ENCODE results near the gene RAB3D. TPM values are rescaled to one million over a fixed set of nuclear protein-coding genes. Genes with fewer than 3 reads are reported as not detected.

RAB3D gene
- total and polyA plus RNA-seq, 12 donors = 2.6 to 23.9 (median 10.7) TPM

DNA sequence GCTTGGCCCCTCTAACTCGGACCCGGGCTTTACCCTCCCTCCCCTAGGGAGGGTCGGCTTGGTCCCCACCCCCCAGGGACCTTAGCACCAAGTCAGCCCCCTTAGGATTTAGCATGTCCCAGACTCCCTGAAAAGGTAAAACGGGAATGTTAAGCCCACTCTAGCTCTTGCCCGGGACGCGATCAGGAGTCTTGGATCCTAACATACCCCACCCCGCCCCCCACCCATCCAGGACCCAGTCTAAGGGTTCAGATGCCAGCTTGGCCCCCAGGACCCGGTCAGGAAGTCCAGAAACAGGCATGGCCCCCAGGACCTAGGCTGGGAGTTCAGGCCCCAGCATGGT lies 44.2 kb upstream of the RAB3D start:
- H3K9me3 ChIP-seq (replicated peaks in 1 of 3) = no peaks in the 10 kb centered on the region
- H3K36me3 ChIP-seq (replicated peaks in 1 of 2) = no peaks in the 10 kb centered on the region
- WGBS, 4 donors = 0 to 1% (median 1%) methylated on average over 5 to 9 of the region's 9 CpGs; no CpG with 5 or more reads in 1 of the 4 donors
- TF ChIP-seq, protein P1, sequence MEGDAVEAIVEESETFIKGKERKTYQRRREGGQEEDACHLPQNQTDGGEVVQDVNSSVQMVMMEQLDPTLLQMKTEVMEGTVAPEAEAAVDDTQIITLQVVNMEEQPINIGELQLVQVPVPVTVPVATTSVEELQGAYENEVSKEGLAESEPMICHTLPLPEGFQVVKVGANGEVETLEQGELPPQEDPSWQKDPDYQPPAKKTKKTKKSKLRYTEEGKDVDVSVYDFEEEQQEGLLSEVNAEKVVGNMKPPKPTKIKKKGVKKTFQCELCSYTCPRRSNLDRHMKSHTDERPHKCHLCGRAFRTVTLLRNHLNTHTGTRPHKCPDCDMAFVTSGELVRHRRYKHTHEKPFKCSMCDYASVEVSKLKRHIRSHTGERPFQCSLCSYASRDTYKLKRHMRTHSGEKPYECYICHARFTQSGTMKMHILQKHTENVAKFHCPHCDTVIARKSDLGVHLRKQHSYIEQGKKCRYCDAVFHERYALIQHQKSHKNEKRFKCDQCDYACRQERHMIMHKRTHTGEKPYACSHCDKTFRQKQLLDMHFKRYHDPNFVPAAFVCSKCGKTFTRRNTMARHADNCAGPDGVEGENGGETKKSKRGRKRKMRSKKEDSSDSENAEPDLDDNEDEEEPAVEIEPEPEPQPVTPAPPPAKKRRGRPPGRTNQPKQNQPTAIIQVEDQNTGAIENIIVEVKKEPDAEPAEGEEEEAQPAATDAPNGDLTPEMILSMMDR (IDR thresholded peaks at IDR 0.05) = no peak
- TF ChIP-seq POLR2A (IDR thresholded peaks at IDR 0.05) = no peak
- peaks cover 14 to 37% of the 10 kb centered on the region in 2 donors for H3K4me1 ChIP-seq (replicated peaks in 1 of 2)
- peak overlapping the region in 2 of 4 donors; percentile 47 to 64 for H3K4me3 ChIP-seq
- H3K27me3 ChIP-seq = no peaks in the 10 kb centered on the region
- intact Hi-C loops (cut with DNase I) = loop anchor here (5.0 kb wide), 3 partner anchors 49 to 99 kb away; partner anchors contain the start of gene ELAVL3 (in 1 of the 2)
- DNase-seq = no peak
- peak overlapping the region in 3 of 5 donors; percentile 69 to 83 (median 70) for H3K27ac ChIP-seq

DNA sequence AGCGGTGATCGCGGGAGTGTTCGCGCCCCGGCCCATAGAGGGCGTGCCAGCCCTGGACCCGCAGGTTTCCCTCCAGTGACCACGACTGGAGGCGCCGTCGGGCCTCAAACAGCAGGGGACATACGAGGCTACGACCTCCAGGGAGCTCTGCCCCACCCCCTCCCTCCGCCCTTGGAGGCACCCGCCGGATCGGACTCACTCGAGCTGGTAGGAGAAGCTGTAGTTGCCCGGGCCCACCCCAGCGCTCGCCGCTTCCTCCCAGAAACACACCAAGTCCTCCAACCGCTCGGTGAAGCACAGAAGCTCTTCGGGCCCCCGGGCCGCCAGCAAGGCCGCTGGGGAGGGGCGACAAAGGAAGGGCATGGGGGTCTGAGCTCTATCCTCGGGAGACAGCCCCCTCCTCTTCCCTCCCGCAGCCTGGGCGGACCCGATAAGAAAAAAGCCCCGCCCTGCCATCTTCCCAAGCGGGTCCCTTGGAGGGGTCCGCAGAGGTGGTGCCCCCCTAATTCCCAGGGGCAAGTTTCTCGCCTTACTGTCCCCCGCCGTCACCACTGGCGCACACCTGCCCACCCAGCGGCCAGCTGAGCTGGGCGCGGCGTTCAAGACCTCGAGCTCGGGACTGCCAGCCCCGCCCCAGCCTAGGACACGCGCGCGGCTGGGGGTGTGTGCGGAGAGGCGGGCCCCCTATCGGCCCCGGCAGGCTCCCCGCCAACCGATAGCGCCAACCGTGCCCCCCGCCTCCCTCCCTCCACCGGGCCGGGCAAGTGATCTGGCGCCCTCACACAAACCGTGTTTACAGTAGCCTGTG lies 43.6 kb upstream of the RAB3D start:
- intact Hi-C loops (cut with DNase I) = loop anchor here (5.0 kb wide), 3 partner anchors 49 to 99 kb away; partner anchors contain the start of gene ELAVL3 (in 1 of the 2)
- peak overlapping the region in 3 of 5 donors; percentile 69 to 83 (median 70) for H3K27ac ChIP-seq
- peak in 1 of 2 donors; percentile 21 for TF ChIP-seq POLR2A (IDR thresholded peaks at IDR 0.05)
- TF ChIP-seq, protein P1 (IDR thresholded peaks at IDR 0.05) = peak; percentile 54 to 74 (median 66)
- WGBS, 4 donors = 0 to 2% (median 1%) methylated on average over 4 to 65 of the region's 65 CpGs
- H3K27me3 ChIP-seq = no peaks in the 10 kb centered on the region
- H3K4me1 ChIP-seq (replicated peaks in 1 of 2) = peaks cover 18 to 43% of the 10 kb centered on the region in 2 donors
- no peaks in the 10 kb centered on the region for H3K36me3 ChIP-seq (replicated peaks in 1 of 2)
- no peaks in the 10 kb centered on the region for H3K9me3 ChIP-seq (replicated peaks in 1 of 3)
- peak overlapping the region in 2 of 4 donors; percentile 47 to 64 for H3K4me3 ChIP-seq
- peak; percentile 63 to 84 (median 75) for DNase-seq

DNA sequence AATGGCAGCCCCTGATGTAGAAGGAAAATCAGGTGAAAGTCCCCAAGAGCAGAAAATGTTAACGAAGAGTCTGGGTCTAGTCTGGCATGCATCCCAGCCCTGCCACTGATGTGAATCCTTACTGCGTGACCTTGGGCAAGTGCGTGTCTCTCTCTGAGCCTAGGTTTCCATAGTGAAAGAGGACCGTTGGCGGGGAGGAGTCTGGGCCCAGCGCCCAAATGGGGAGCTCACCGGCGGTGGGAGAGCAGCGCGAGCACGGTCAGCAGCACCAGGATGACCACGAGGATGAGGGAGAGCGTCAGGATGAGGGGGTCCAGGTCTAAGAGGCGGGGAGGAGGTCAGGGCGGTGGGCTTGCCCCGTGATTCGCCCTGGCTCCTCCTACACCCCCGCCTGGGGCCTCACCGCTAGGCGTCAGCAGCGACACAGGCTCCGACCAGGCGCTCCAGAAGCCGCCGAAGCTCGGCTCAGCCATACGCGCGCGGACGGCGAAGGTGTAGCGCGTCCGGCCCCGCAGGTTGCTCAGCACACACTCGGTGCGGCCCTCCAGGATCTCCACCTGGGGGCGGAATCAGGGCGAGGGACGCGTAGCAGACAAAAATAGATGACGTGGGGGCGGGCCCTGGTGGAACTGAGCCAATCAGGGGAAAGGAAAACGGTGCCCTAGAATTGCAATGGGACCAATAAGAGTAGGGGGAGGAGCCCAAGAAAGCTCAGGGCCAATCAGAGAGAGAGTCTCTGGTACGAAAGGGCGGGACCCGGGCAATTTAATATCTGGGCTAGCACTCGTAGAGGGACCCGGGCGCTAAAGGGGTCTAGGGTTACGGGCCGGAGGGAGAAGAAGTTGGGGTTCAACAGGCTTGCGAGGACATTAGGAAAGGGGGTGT lies 41.4 kb upstream of the RAB3D start:
- Histone ChIP-seq H3K4me3 (peak overlapping the region in 2 of 4 donors; percentile 44 to 68), H3K27ac (peak overlapping the region; percentile 73 to 97 (median 89)), H3K4me1 (replicated peaks in 1 of 2) (peaks cover 38 to 65% of the 10 kb centered on the region in 2 donors), H3K9me3 (replicated peaks in 1 of 3) (no peaks in the 10 kb centered on the region), H3K36me3 (replicated peaks in 1 of 2) (no peaks in the 10 kb centered on the region), H3K27me3 (no peaks in the 10 kb centered on the region)
- 1 to 2% (median 1%) methylated on average over 32 to 54 of the region's 54 CpGs for WGBS, 4 donors
- peak; percentile 95 to 99 (median 97) for DNase-seq
- peak; percentile 85 to 89 for TF ChIP-seq POLR2A (IDR thresholded peaks at IDR 0.05)
- TF ChIP-seq, protein P1 (IDR thresholded peaks at IDR 0.05) = peak; percentile 50 to 83 (median 74)
- intact Hi-C loops (cut with DNase I) = loop anchor here (5.0 kb wide), 3 partner anchors 51 to 101 kb away; partner anchors contain the start of gene ELAVL3 (in 1 of the 2)

Measured in adrenal gland (tissue), 12 donors.